HG02588 (cell line): ENCODE data around the gene UNC45A.
"Not testable (repeated sequence)": the region's sequence is repeated elsewhere in the genome, so short reads cannot be mapped to it uniquely, and the experiment has no call there.

Source experiments
- ATAC-seq: cut with Tn5 transposase; IDR thresholded peaks from one replicate; pipeline ENCODE4 v1.9.1; 2021; ENCODE audit warnings: mild to moderate bottlenecking, moderate library complexity; ENCODE audit not compliant: unreplicated experiment

Gene UNC45A, protein sequence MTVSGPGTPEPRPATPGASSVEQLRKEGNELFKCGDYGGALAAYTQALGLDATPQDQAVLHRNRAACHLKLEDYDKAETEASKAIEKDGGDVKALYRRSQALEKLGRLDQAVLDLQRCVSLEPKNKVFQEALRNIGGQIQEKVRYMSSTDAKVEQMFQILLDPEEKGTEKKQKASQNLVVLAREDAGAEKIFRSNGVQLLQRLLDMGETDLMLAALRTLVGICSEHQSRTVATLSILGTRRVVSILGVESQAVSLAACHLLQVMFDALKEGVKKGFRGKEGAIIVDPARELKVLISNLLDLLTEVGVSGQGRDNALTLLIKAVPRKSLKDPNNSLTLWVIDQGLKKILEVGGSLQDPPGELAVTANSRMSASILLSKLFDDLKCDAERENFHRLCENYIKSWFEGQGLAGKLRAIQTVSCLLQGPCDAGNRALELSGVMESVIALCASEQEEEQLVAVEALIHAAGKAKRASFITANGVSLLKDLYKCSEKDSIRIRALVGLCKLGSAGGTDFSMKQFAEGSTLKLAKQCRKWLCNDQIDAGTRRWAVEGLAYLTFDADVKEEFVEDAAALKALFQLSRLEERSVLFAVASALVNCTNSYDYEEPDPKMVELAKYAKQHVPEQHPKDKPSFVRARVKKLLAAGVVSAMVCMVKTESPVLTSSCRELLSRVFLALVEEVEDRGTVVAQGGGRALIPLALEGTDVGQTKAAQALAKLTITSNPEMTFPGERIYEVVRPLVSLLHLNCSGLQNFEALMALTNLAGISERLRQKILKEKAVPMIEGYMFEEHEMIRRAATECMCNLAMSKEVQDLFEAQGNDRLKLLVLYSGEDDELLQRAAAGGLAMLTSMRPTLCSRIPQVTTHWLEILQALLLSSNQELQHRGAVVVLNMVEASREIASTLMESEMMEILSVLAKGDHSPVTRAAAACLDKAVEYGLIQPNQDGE

GRCh38 chr15:90934949-90935751 lies at the start of gene UNC45A:
Gene UNC45A, plus strand, starts transcription at chr15:90935285. Its CDS starts 40 bp downstream, at chr15:90935325.
- peak; percentile 67 for ATAC-seq

DNA sequence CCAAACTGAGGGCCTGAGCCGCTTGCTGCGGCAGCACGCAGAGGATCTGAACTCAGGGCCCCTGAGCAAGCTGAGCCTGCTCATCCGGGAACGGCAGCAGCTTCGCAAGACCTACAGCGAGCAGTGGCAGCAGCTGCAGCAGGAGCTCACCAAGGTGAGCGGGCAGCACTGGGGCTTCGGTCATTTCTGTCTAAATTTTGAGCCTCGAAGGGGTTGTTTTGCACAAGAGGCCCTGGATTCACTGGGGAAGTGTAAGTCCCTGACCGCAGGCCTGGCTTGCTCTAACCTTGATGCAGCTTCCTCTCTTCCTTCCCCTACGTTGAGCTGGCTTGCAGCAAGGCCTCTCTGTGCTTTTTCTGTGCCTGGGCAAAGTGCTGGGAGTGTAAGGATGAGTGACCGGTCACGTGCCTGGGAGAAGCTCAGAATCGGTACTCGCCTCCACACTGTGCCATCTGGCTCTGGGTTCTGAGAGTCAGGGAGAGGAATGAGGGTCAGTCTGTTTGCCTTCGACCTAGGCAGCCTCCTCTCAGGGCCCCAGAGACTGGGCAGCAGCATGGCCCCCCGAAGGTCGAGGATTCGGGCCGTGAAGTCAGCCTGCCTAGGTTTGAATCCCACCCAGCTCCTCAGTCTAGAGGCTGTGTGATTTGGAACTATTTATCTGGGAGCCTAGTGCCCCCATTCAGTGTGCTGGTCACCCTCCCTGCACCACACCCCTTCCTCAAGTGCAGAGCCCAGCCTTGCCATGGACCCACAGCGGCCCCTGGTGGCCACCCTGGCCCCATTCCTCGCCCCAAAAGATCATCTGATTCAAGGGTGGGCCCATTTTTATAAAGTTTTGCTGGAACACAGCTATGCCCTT lies 49.4 kb upstream of the UNC45A start:
- no peak for ATAC-seq

- ATAC-seq, result no peak
Observed at GRCh38 chr15:90886291-90886614, 48.8 kb upstream of the UNC45A start.

DNA sequence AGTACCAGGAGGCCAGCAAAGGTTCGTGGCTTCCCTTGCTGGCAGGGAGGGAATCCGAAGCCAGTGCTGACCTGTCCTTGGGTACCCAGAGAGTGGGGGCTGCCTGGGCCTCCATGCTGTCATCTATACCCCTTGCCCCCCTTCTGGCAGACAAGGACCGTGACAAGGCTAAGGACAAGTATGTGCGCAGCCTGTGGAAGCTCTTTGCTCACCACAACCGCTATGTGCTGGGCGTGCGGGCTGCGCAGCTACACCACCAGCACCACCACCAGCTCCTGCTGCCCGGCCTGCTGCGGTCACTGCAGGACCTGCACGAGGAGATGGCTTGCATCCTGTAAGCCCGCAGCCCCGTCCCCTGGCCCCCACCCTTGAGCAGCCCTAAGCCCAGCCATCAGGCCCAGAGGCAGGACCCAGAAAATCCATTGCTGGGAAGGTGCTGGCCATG lies 48.0 kb upstream of the UNC45A start:
- no peak for ATAC-seq

DNA sequence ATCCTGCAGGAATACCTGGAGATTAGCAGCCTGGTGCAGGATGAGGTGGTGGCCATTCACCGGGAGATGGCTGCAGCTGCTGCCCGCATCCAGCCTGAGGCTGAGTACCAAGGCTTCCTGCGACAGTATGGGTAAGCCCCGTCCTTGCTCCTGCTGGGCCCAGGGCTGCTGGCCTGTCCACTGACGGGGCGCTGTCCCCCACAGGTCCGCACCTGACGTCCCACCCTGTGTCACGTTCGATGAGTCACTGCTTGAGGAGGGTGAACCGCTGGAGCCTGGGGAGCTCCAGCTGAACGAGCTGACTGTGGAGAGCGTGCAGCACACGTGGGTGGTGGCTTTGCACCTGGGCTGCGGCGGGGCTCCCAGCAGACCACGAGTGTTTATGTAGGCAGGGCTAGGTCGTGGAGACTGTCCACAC lies 45.8 kb upstream of the UNC45A start:
- no peak for ATAC-seq

- no peak for ATAC-seq
Observed at GRCh38 chr15:90889736-90890456, 45.2 kb upstream of the UNC45A start.

DNA sequence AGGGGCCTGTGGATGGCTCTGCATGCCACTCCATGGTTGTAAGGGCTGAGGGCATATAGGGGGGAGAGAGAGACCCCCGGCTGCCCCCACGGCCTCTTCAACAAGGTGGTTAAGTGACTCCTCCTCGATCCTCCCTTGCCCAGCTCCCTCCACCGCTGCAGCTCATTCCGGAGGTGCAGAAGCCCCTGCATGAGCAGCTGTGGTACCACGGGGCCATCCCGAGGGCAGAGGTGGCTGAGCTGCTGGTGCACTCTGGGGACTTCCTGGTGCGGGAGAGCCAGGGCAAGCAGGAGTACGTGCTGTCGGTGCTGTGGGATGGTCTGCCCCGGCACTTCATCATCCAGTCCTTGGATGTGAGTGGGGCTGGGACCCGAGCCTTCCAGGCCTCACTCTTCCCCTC lies 44.2 kb upstream of the UNC45A start:
- no peak for ATAC-seq

GRCh38 chr15:90891346-90891949 lies 43.6 kb upstream of the UNC45A start:
- ATAC-seq, result no peak

- no peak for ATAC-seq
Observed at GRCh38 chr15:90892023-90892422, 43.1 kb upstream of the UNC45A start.

DNA sequence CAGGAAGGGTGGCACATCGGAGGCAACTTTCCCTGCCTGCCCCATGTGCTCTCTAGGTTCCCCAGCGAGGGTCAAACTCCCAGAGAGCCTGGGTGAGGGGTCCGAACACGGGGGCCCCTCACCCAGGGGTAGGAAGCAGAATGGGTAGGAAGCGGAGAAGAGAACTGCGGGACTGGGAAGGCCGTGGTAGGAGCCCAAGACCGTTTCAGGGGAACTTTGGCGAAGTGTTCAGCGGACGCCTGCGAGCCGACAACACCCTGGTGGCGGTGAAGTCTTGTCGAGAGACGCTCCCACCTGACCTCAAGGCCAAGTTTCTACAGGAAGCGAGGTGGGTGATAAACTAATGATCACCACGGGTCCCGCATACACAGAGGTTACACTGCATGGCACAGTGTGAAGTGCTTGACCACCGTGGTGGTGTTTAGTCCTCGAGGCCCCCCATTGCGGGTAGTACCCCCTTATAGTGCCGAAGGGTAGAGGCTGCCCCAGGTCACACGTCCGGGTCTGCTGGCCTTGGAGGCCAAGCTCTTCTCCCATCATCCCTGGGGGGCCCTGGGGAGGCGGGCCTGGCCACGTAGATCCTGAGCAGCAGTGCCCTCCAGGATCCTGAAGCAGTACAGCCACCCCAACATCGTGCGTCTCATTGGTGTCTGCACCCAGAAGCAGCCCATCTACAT lies 42.4 kb upstream of the UNC45A start:
- no peak for ATAC-seq

GRCh38 chr15:90893175-90894090 lies 41.7 kb upstream of the UNC45A start:
- no peak for ATAC-seq

DNA sequence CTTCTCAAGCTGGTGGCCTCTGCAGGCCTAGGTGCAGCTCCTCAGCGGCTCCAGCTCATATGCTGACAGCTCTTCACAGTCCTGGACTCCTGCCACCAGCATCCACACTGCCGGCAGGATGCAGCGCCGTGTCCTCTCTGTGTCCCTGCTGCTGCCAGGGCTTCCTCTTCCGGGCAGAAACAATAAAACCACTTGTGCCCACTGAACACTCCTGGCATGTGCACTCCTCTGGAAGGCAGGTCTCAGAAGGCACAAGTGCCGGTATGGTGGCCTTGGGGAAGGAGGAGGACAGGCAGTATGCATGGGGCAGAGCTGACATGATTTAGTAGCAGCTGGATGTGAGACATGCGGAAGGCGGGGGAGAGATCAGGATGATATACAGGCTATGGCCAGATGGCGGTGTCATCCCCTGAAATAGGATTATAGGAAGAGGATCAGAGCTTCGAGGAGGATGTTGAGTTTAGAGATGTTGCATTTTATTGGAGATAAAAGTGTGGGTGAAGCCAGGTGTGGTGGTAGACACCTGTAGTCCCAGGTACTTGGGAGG lies 39.4 kb upstream of the UNC45A start:
- no peak for ATAC-seq

GRCh38 chr15:90897131-90897655 lies 37.9 kb upstream of the UNC45A start:
- not testable (repeated sequence) for ATAC-seq

- ATAC-seq, result no peak
Observed at GRCh38 chr15:90901175-90902039, 33.7 kb upstream of the UNC45A start.

GRCh38 chr15:90902040-90902839 lies 32.8 kb upstream of the UNC45A start:
- ATAC-seq, result peak; percentile 73
